ENCODE measurements around the gene STAT5B.
"Not testable (repeated sequence)": the region's sequence is repeated elsewhere in the genome, so short reads cannot be mapped to it uniquely, and the experiment has no call there.

The STAT5B gene

GRCh38 chr17:42305543-42306384 is 29.6 kb upstream of the STAT5B start:
- DNase-seq (ENCODE audit: low read depth) = no peak

- DNase-seq (ENCODE audit: low read depth) = not testable (repeated sequence)
Observed at GRCh38 chr17:42305031-42305330, 28.8 kb upstream of the STAT5B start.

- no peak for DNase-seq (ENCODE audit: low read depth)
Observed at GRCh38 chr17:42304187-42305030, 28.2 kb upstream of the STAT5B start.

GRCh38 chr17:42303694-42304093 is 27.5 kb upstream of the STAT5B start:
- no peak for DNase-seq (ENCODE audit: low read depth)

- DNase-seq (ENCODE audit: low read depth) = no peak
Observed at GRCh38 chr17:42301022-42301421, 24.8 kb upstream of the STAT5B start.

- not testable (repeated sequence) for DNase-seq (ENCODE audit: low read depth)
Observed at GRCh38 chr17:42299913-42300312, 23.7 kb upstream of the STAT5B start.

- not testable (repeated sequence) for DNase-seq (ENCODE audit: low read depth)
Observed at GRCh38 chr17:42299361-42299760, 23.2 kb upstream of the STAT5B start.

GRCh38 chr17:42297775-42298174 is 21.6 kb upstream of the STAT5B start:
- DNase-seq (ENCODE audit: low read depth) = not testable (repeated sequence)

GRCh38 chr17:42296012-42296411 is 19.8 kb upstream of the STAT5B start:
- DNase-seq (ENCODE audit: low read depth) = no peak

GRCh38 chr17:42294469-42295398 is 18.5 kb upstream of the STAT5B start:
- no peak for DNase-seq (ENCODE audit: low read depth)

GRCh38 chr17:42291129-42291528 is 14.9 kb upstream of the STAT5B start:
- no peak for DNase-seq (ENCODE audit: low read depth)

- DNase-seq (ENCODE audit: low read depth) = no peak
Observed at GRCh38 chr17:42290577-42290976, 14.4 kb upstream of the STAT5B start.

GRCh38 chr17:42289611-42290181 is 13.5 kb upstream of the STAT5B start:
- DNase-seq (ENCODE audit: low read depth) = no peak

GRCh38 chr17:42288803-42289610 is 12.8 kb upstream of the STAT5B start:
- no peak for DNase-seq (ENCODE audit: low read depth)

- DNase-seq (ENCODE audit: low read depth) = peak; percentile 73
Observed at GRCh38 chr17:42287977-42288802, 12.0 kb upstream of the STAT5B start, which contains the start of gene STAT5A. TSS of gene STAT5A (plus strand) at chr17:42288498. CDS start at chr17:42289412, 914 bp downstream.

GRCh38 chr17:42287305-42287976 is 11.2 kb upstream of the STAT5B start:
- no peak for DNase-seq (ENCODE audit: low read depth)

GRCh38 chr17:42286411-42287221 is 10.4 kb upstream of the STAT5B start:
- DNase-seq (ENCODE audit: low read depth) = no peak

- no peak for DNase-seq (ENCODE audit: low read depth)
Observed at GRCh38 chr17:42285346-42286050, 9.3 kb upstream of the STAT5B start.
